IMR-90 (cell line): ENCODE results near the gene ATP1A4. TPM values are rescaled to one million over a fixed set of nuclear protein-coding genes. Genes with fewer than 3 reads are reported as not detected.
"Not testable (repeated sequence)": the region's sequence is repeated elsewhere in the genome, so short reads cannot be mapped to it uniquely, and the experiment has no call there.

Experiments
- ATAC-seq: fragments of 200-7000 bp; cut with Tn5 transposase; 2 replicates; pipeline ENCODE4 v1.9.1; 2020; ENCODE audit warnings: low read depth, mild to moderate bottlenecking, moderate library complexity
- BruUV-seq: library from RNA; stranded (reverse); fragments of 400-500 nt; replicated peaks from 2 replicates; lab custom pipeline; 2021; lab: Mats Ljungman, UMichigan
- CTCF ChIA-PET: fragments of 300-600 bp; formaldehyde crosslinking; extraction: SDS; loops from one replicate; lab custom pipeline; 2021; ENCODE audit warnings: antibody characterized with exemption; lab: Yijun Ruan, JAX
- POLR2A ChIA-PET: fragments of 300-600 bp; sonication (Branson Sonifier 250); formaldehyde crosslinking; loops from one replicate; lab custom pipeline; 2022; ENCODE audit warnings: antibody characterized with exemption; ENCODE audit not compliant: unreplicated experiment; lab: Charles Lee
- DNase-seq: peaks from one replicate; pipeline ENCODE4 v3.0.0; 2013
- H2AFZ ChIP-seq: replicated peaks from 2 replicates; pipeline ENCODE3; 2013; ENCODE audit warnings: low read length, mild to moderate bottlenecking; ENCODE audit not compliant: poor library complexity
- H2AK5ac ChIP-seq: 2 replicates; pipeline ENCODE4 v1.6.1; 2013; ENCODE audit warnings: low read depth, low read length, inconsistent platforms
- H2AK9ac ChIP-seq: replicated peaks from 2 replicates; pipeline ENCODE3; 2013; ENCODE audit warnings: mild to moderate bottlenecking, low read depth, low read length, moderate library complexity; ENCODE audit not compliant: poor library complexity
- H2BK120ac ChIP-seq: 2 replicates; pipeline ENCODE4 v1.6.1; 2013; ENCODE audit warnings: low read depth, low read length, inconsistent platforms
- H2BK15ac ChIP-seq: 3 replicates; pipeline ENCODE4 v1.6.1; 2013; ENCODE audit warnings: low read depth, low read length, inconsistent platforms
- H2BK20ac ChIP-seq: 2 replicates; pipeline ENCODE4 v1.6.1; 2013; ENCODE audit warnings: low read depth, mild to moderate bottlenecking, inconsistent platforms, low read length, moderate library complexity
- H2BK5ac ChIP-seq: 2 replicates; pipeline ENCODE4 v1.6.1; 2013; ENCODE audit warnings: mild to moderate bottlenecking, low read depth, low read length, inconsistent platforms; ENCODE audit not compliant: poor library complexity, severe bottlenecking
- H3K14ac ChIP-seq: replicated peaks from 2 replicates; pipeline ENCODE4 v1.6.1; 2013; ENCODE audit warnings: low read depth, low read length, inconsistent platforms
- H3K18ac ChIP-seq: 2 replicates; pipeline ENCODE4 v1.6.1; 2013; ENCODE audit warnings: low read depth, low read length, control low read depth
- H3K23ac ChIP-seq: 2 replicates; pipeline ENCODE4 v1.6.1; 2013; ENCODE audit warnings: low read depth, low read length, inconsistent platforms
- H3K27ac ChIP-seq: 2 replicates; pipeline ENCODE4 v1.5.1; 2013; ENCODE audit warnings: mild to moderate bottlenecking, control low read depth, low read length; ENCODE audit not compliant: insufficient read depth
- H3K27me3 ChIP-seq: 2 replicates; pipeline ENCODE4 v1.6.1; 2013; ENCODE audit warnings: low read length; ENCODE audit not compliant: control insufficient read depth, insufficient read depth
- H3K36me3 ChIP-seq: 2 replicates; pipeline ENCODE4 v1.6.1; 2013; ENCODE audit warnings: low read length, mixed read lengths; ENCODE audit not compliant: control insufficient read depth, insufficient read depth
- H3K4ac ChIP-seq: 2 replicates; pipeline ENCODE4 v1.6.1; 2013; ENCODE audit warnings: low read depth, low read length, inconsistent platforms
- H3K4me1 ChIP-seq: 2 replicates; pipeline ENCODE4 v1.6.1; 2013; ENCODE audit warnings: low read length, mixed read lengths; ENCODE audit not compliant: control insufficient read depth, insufficient read depth
- H3K4me2 ChIP-seq: 2 replicates; pipeline ENCODE4 v1.6.1; 2013; ENCODE audit warnings: low read depth, mild to moderate bottlenecking, control low read depth, low read length, moderate library complexity
- H3K4me3 ChIP-seq: 2 replicates; pipeline ENCODE4 v1.5.1; 2013; ENCODE audit warnings: low read depth, mild to moderate bottlenecking, control low read depth, low read length, moderate library complexity; ENCODE audit not compliant: insufficient read depth
- H3K56ac ChIP-seq: 2 replicates; pipeline ENCODE4 v1.6.1; 2013; ENCODE audit warnings: low read length, inconsistent platforms; ENCODE audit not compliant: insufficient read depth; ENCODE audit errors: extremely low read depth
- H3K79me1 ChIP-seq, 2 experiments: 2 replicates each; pipeline ENCODE4 v1.6.1; 2013; ENCODE audit warnings: low read length in 2 of 2, inconsistent platforms in 1 of 2, low read depth in 1 of 2
- H3K9ac ChIP-seq: 2 replicates; pipeline ENCODE4 v1.6.1; 2013; ENCODE audit warnings: low read depth, low read length, control low read depth
- H3K9me1 ChIP-seq: 2 replicates; pipeline ENCODE4 v1.6.1; 2013; ENCODE audit warnings: low read length, inconsistent platforms; ENCODE audit not compliant: insufficient read depth
- H3K9me3 ChIP-seq: 2 replicates; pipeline ENCODE4 v1.6.1; 2013; ENCODE audit warnings: low read length; ENCODE audit not compliant: control insufficient read depth, insufficient read depth
- H4K20me1 ChIP-seq: 2 replicates; pipeline ENCODE4 v1.6.1; 2013; ENCODE audit warnings: low read length, inconsistent platforms; ENCODE audit not compliant: insufficient read depth
- H4K5ac ChIP-seq: 2 replicates; pipeline ENCODE4 v1.6.1; 2013; ENCODE audit warnings: mild to moderate bottlenecking, low read depth, low read length, control low read depth
- H4K8ac ChIP-seq, 2 experiments: 2 replicates each; pipeline ENCODE4 v1.6.1; 2013; ENCODE audit warnings: low read depth in 2 of 2, low read length in 2 of 2, control low read depth in 1 of 2, inconsistent platforms in 1 of 2
- H4K91ac ChIP-seq: 2 replicates; pipeline ENCODE4 v1.6.1; 2013; ENCODE audit warnings: low read depth, low read length, inconsistent platforms; ENCODE audit not compliant: insufficient read depth
- MAZ ChIP-seq: IDR thresholded peaks from 2 replicates; pipeline ENCODE4 v1.6.1; 2012; ENCODE audit warnings: low read depth, mild to moderate bottlenecking, low read length, improper control_type of control experiment, moderate library complexity, borderline replicate concordance
- WGBS, 2 experiments: methylation state at CpG; one replicate each; pipeline versions ENCODE4 v1.1.5 to v1.1.7; 2013; ENCODE audit warnings: missing lambda C conversion rate in 2 of 2; ENCODE audit not compliant: insufficient read length in 1 of 2; ENCODE audit errors: extremely low coverage in 2 of 2; 5-methylcytosine and 5-hydroxymethylcytosine counted together
- dilution Hi-C: fragments of 300-500 bp; cut with HindIII; formaldehyde crosslinking; loops from one replicate; pipeline ENCODE4 v1.14.3; 2018; ENCODE audit warnings: low sequenced_read_pairs; ENCODE audit not compliant: unreplicated experiment
- in situ Hi-C: fragments of 300-500 bp; cut with MboI; formaldehyde crosslinking; loops from 3 replicates; pipeline ENCODE4 v1.14.3; 2019; ENCODE audit warnings: low sequenced_read_pairs, inconsistent platforms, mixed read lengths
- intact Hi-C: fragments of 100-400 bp; cut with micrococcal nuclease; formaldehyde crosslinking; loops from 2 replicates; pipeline ENCODE4 v1.10.0; 2022
- polyA plus RNA-seq, 3 experiments: library from polyadenylated mRNA; depleted of rRNA; stranded (reverse); fragments of >200 nt; gene quantifications; 2 replicates each; pipeline ENCODE4 v1.2.3, GENCODE V29; 2012; ENCODE audit warnings: low replicate concordance in 1 of 3
- total RNA-seq: library from RNA; depleted of rRNA; stranded (reverse); fragments of >200 nt; gene quantifications from 2 replicates; pipeline ENCODE4 v1.2.3, GENCODE V29; 2012

ATP1A4 gene
- total and polyA plus RNA-seq, 2 of the 4 experiments (the other 2 are of a cell fraction) = not detected

DNA sequence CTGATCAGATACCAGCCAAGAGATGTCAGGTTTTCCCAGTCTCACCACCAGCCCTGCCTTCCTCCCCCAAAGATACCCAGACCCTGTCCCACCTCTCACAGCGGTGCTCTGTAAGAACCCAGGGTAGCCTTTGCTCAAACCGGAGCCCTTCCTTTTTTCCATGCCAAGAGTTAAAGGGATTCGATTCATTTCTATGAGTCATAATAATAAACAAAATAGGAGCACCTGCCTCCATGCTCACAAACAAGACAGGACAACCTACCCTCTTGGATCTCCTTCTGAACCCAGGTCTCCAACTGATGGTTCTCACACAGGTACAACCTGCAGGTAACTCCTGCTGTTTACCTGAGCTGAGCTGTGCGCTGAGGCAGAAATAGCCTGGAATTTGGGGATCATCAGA, 41.7 kb upstream of the ATP1A4 start:
- Histone ChIP-seq H3K36me3 (no peaks in the 10 kb centered on the region), H3K27ac (no peak overlapping the region), H3K79me1 (no peaks in the 10 kb centered on the region), H2BK120ac (no peak overlapping the region), H4K8ac (no peak overlapping the region), H3K9ac (no peak overlapping the region), H2AK9ac (no peak overlapping the region), H3K9me1 (no peaks in the 10 kb centered on the region; the same call in 1 of the 2 replicates), H2BK20ac (no peak overlapping the region), H4K91ac (no peak overlapping the region), H3K4me3 (no peak overlapping the region), H2AK5ac (no peak overlapping the region), H3K56ac (no peak overlapping the region), H3K4me1 (peaks cover 8% of the 10 kb centered on the region), H3K23ac (no peak overlapping the region), H2BK15ac (no peak overlapping the region), H4K20me1 (no peaks in the 10 kb centered on the region), H3K9me3 (no peaks in the 10 kb centered on the region), H3K4me2 (no peak overlapping the region), H3K27me3 (peaks cover 45% of the 10 kb centered on the region), H2AFZ (no peak overlapping the region), H2BK5ac (no peak overlapping the region), H3K18ac (no peak overlapping the region), H3K4ac (no peak overlapping the region), H3K14ac (no peak overlapping the region), H4K5ac (no peak overlapping the region)
- dilution Hi-C loops = loop anchor here (10.0 kb wide), 1 partner anchor 105 kb away; no protein-coding TSS in a partner anchor
- peak; percentile 21 for ATAC-seq
- in situ Hi-C loops = no loop called here
- no CpG with 5 or more reads among the region's 4 CpGs for WGBS, 2 experiments
- intact Hi-C loops = no loop called here
- TF ChIP-seq MAZ = no peak
- CTCF ChIA-PET = interaction anchor here (0.6 to 1.6 kb wide), 5 partner anchors 110 to 266 kb away, joined by 3 to 4 read pairs (median 3); no protein-coding TSS in a partner anchor
- DNase-seq = no peak
- no TSS peak for BruUV-seq
- POLR2A ChIA-PET = no interaction called here

- CTCF ChIA-PET, H3K79me1 ChIP-seq, H2BK15ac ChIP-seq, H3K9ac ChIP-seq, BruUV-seq, H3K9me3 ChIP-seq, H4K8ac ChIP-seq, ATAC-seq, H2BK5ac ChIP-seq, DNase-seq, H2BK120ac ChIP-seq, H3K4me3 ChIP-seq, H2BK20ac ChIP-seq, H3K18ac ChIP-seq, H3K27ac ChIP-seq, H2AFZ ChIP-seq, H3K14ac ChIP-seq, H4K91ac ChIP-seq, dilution Hi-C loops, H3K9me1 ChIP-seq, H3K4ac ChIP-seq, H2AK9ac ChIP-seq, H2AK5ac ChIP-seq, H4K5ac ChIP-seq, in situ Hi-C loops, H3K4me2 ChIP-seq, H3K23ac ChIP-seq, intact Hi-C loops, H3K56ac ChIP-seq, H4K20me1 ChIP-seq, POLR2A ChIA-PET, H3K36me3 ChIP-seq: not testable (repeated sequence)
- WGBS, 2 experiments = 89% methylated on average over 5 of the region's 10 CpGs; no CpG with 5 or more reads in 1 of the 2 experiments
- H3K4me1 ChIP-seq = peaks cover 12% of the 10 kb centered on the region
- H3K27me3 ChIP-seq = peaks cover 57% of the 10 kb centered on the region
Measured at GRCh38 chr1:160111462-160111861, 39.9 kb upstream of the ATP1A4 start.
